Middle frontal gyrus (tissue), 1 donor: ENCODE results near the gene KLC1.

Experiments
- DNase-seq: peaks from one replicate; pipeline ENCODE4 v3.0.0-alpha.2; 2015; ENCODE audit warnings: low spot score; ENCODE audit errors: extremely low spot score

Gene KLC1

DNA sequence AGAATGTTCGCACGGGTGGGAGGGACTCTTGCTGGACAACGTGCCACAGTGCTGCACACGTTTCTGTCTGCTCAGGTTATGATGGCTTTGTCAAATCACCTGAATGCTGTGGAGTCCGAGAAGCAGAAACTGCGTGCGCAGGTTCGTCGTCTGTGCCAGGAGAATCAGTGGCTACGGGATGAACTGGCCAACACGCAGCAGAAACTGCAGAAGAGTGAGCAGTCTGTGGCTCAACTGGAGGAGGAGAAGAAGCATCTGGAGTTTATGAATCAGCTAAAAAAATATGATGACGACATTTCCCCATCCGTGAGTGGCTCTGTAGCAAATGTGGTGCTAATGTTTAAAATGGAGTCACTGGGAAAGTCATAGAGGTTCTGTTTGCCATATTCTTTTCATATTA is 28.5 kb downstream of the KLC1 start:
- no peak for DNase-seq

GRCh38 chr14:103659631-103660030 is 30.6 kb downstream of the KLC1 start:
- DNase-seq = no peak

DNA sequence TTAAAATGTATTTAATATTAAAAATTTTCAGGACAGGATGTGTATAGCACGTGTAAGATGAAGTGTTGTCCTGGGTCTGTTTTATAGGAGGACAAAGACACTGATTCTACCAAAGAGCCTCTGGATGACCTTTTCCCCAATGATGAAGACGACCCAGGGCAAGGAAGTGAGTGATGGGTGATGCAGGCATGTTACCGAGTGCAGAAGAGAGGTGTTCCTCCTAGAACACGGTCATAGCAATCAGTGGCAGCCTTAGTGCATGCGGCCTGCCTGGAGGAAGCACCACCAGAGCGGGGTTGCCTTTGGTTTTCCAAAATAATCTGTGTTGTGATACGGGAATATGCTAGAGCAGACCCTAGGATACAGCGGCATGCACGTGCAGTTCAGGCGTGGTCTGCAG is 33.0 kb downstream of the KLC1 start:
- no peak for DNase-seq

GRCh38 chr14:103662591-103662990 is 33.6 kb downstream of the KLC1 start:
- no peak for DNase-seq

DNA sequence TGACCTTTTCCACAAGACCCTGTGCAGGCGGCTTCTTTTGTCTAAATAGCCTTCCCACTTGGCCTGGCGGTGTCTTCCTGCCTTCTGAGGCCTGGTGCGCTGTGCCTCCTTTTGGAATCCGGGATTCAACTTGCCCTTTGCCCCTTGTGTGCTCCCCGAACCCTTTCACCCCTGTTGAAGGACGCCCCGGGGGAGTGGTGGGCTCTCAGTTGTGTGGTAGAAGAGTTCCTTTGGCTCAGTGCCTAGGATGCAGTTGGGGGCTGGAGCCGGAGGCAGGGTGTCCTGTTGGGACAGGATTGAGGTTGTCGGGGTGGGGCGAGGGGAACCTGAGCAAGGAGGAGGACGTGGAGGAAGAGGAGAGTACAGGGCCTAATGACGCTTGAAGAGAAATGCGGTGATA is 34.5 kb downstream of the KLC1 start:
- DNase-seq = no peak

DNA sequence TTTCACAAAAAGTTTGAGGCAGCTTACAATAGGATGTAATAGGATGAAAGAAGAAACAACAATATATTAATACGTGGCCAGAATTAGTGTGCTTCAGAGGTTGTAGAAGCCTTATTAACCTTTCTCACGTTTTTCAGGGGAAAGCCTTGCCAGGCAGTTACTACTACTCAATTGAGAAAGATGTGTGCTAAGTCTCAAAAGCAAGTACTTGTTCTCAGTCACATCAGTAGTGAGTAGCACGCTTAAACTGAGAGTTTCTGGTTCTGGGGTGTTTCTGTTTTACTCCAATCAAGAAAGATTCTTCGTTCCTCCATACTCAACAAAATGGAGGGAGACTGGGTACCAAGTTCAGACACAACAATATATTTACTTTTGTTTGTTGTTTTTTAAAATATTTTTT is 38.7 kb downstream of the KLC1 start:
- DNase-seq = no peak

DNA sequence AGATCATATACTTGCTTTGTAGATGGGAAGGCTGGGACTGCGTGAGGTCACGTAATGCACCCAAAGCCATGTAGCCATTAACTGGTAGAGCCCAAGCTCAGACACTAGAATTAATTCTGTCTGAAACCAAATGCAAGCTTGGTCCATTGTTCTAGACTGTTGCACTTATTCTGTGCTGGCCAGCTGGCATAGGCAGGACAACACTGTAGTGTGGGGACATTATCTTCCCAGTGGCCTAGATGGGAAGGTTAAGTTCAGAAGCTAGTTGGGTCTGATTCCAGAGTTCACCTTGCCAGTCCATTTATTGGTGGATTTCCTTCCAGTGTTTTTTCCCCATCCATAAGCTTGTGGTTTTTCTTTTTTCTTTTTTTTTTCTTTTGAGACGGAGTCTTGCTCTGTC is 39.1 kb downstream of the KLC1 start:
- DNase-seq = no peak

DNA sequence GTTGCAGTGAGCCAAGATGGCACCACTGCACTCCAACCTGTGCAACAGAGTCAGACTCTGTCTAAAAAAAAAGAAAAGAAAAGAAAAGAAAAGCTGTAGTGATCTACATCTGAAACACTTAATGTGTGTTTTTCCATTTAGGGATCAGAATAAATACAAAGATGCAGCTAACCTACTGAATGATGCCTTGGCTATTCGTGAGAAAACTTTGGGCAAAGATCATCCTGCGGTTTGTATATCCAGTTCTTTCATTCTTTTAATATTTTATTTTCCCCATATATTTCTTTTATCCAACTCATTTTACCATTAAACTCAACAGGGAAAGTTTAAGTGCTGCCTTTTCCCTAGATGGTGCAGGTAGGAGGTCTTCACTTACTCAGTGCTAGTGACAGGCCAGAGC is 40.4 kb downstream of the KLC1 start:
- DNase-seq = no peak

- no peak for DNase-seq
Measured at GRCh38 chr14:103671911-103672310, 42.9 kb downstream of the KLC1 start.

GRCh38 chr14:103675957-103676356 is 46.9 kb downstream of the KLC1 start:
- DNase-seq = no peak

DNA sequence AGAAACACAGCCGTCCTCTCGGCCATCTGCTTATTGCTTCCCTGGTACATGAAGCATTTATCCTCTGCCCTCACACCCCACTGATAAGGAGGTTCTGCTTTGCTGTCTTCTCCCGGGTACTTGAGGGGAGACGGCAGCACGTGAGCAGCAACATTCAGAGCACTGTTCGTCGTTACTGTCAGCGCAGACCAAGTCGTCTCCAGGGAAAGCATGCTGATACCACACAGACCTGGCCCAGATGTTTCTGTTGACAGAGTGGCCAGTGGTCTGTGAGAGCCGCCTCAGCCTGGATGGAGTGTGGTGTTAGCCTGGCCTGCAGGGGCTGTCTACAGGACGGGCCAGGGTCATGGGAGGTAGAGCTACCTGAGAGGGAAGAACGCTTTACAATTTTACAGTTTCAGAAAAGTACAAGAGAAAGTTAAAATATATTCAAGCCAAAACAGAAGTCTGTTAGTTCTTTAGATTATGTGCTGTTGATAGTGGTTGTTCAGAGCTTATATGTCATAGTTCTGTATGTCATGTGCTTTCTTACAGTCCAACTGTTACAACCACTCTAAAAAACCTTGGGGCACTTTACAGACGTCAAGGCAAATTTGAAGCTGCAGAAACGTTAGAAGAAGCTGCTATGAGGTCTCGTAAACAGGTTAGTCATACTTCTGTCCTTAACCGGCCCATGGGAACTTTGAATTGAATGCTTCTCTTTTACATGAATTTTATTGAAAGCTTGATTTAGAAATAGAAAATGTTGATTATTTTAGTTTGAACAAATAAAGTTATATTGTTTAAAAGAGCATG is 48.1 kb downstream of the KLC1 start:
- no peak for DNase-seq

- DNase-seq = no peak
Measured at GRCh38 chr14:103679351-103679750, 50.3 kb downstream of the KLC1 start.

DNA sequence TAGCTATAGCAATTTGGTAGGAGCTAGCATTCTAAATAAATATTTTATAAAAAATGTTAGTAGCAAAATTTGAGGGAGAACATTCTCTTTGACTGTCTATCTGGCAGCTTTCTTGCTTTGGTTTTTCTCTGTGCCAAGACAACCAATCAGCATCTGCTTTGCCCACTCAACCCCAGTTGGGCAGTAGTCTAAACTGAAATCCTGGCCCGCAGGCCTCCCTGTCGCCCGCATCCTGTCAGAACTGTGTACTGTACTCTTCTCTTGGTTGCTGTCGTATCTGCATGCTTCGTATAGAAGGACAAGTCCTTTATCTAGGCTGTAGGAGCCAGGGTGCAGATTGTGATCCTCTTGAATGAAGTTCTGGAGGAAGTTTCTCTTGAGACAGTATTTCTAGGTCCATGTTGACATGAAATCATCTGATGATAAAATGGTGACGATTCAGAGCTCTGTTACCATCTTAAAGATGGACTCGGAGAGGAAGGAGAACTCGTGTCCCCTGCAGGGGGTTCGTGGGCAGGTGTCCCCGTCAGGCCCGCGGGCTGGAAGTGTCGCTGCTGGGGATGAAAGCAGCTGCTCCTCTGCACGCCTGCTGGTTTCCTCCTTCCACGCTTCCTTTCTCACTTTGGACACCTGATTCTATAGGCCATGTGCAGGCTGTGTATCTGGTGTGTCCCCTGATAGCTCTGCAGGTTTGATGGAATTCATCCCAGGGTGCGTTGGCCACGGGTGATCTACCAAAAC is 51.6 kb downstream of the KLC1 start:
- no peak for DNase-seq

- no peak for DNase-seq
Measured at GRCh38 chr14:103683139-103683538, 54.1 kb downstream of the KLC1 start.

GRCh38 chr14:103684471-103684870 is 55.5 kb downstream of the KLC1 start:
- no peak for DNase-seq

- no peak for DNase-seq
Measured at GRCh38 chr14:103684871-103685270, 55.9 kb downstream of the KLC1 start.

DNA sequence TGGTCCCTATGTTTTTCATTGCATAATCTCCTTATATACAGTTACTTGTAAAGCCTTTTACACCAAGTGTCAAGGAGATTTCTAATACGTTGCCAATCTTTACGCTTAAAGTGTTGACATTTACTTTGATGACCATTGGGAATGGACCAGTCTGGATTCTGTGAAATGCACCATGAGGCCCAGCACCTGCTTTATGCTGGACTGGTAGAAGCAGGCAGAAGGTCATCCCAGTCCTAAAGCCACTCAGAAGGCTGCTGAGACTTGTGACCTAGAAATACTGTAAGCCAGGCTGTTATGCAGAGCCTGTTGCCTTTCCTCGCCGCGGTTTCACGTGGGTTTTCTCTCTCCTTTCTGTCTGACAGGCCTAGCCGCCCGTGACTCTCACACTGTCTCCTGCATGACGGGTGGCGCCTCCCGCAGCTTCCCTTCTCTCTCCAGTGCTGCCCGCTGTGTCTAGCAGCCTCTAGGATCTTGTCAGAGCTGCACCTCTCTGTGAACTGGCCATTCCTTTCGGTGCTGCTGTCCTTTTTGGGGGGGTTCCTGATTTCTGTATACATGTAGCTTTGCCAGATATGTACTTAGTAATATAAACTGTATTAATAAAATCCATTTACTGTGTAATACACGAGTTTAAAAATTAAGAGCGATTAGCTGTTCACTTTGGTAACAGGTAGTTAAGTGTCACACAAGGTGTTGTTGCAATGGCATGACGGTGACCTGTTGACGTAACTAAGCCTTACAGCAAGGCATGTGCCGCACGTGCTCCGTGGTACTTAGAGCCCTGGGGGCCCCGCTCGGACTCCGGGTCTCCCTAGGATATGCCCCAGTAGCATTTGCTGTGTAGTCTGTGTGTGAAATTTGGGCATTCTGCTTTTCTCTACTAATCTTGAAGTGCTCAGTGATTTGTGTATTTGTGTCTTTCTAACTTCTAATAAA is 56.5 kb downstream of the KLC1 start:
- DNase-seq = no peak

- DNase-seq = no peak
Measured at GRCh38 chr14:103686831-103687485, 57.9 kb downstream of the KLC1 start.

GRCh38 chr14:103687712-103688111 is 58.7 kb downstream of the KLC1 start:
- no peak for DNase-seq

DNA sequence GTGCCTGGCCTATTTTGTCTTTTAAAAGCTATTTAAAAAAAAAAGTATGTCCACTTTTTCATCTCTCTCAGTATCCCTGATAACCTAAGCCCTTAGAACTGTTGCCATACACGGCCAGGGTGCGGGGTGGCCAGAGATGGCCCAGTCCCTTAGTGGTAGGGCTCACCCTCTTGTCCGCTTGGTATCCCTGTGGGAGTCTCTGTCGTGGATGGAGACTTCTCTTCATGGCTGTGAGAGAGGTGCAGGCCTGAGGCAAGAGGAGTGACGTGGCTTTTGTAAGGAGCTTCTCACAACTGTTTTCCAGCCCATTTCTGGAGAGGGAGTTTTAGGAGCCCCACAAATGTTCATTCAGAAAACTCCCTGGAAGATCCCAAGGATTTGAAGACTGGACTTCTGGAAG is 59.4 kb downstream of the KLC1 start:
- DNase-seq = no peak
